ENCODE data around the gene PICALM. TPM values are rescaled to one million over a fixed set of nuclear protein-coding genes. Genes with fewer than 3 reads are reported as not detected.

Gene PICALM
- total and polyA plus RNA-seq, 2 of the 8 experiments (the other 6 are each of a cell fraction or from before 2014, with no cell fraction given): 69.4 to 71.3 TPM

DNA sequence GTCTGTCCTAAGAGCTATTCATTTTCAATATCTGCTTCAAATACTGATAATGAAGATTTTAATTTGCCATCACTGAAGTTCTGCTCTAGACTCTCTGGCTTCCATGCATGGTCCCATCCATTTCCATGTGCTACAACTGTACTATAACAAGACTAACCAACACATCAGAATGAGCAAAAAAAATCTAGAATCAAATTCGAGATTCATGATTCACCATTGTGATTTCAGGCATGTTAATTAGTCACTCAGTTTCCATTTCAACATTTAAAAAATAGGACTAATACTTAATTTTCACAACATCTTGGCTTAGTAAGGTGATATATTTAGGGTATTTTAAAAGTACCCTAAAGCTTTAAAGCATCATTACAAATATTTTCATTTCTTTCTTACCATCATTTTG is 22.8 kb downstream of the PICALM start:
- ChIA-PET POLR2A (ENCODE audit: partially characterized antibody) (no interaction called here), CTCF (ENCODE audit: partially characterized antibody) (interaction anchor here (0.8 to 1.2 kb wide), 3 partner anchors 22 to 156 kb away, joined by 3 to 4 read pairs (median 3); no protein-coding TSS in a partner anchor)
- Histone ChIP-seq H3K27ac (ENCODE audit: low read depth, low read length) (no peak overlapping the region), H3K23me2 (ENCODE audit: low read depth, low read length) (no peaks in the 10 kb centered on the region; the same call in 1 of the 2 replicates), H3K4me2 (ENCODE audit: insufficient read depth in 1 of 2, low read depth in 2 of 2, low read length in 2 of 2) (no peak overlapping the region), H3K18ac (ENCODE audit: extremely low read depth, low read length) (no peak overlapping the region), H3K9ac (replicated peaks in 1 of 4; ENCODE audit: extremely low read depth in 1 of 4, low read depth in 3 of 4, low read length in 3 of 4) (no peak overlapping the region), H2BK12ac (ENCODE audit: low read depth, low read length) (no peak overlapping the region), H4K20me1 (replicated peaks in 1 of 2; ENCODE audit: control insufficient read depth in 1 of 2, insufficient read depth in 2 of 2, low read length in 2 of 2) (peaks cover 5 to 6% of the 10 kb centered on the region in 2 experiments), H4K8ac (ENCODE audit: extremely low read depth, insufficient read depth, low read length) (no peak overlapping the region), H3K27me3 (replicated peaks in 1 of 4; ENCODE audit: control insufficient read depth in 3 of 4, extremely low read depth in 1 of 4, insufficient read depth in 3 of 4, low read length in 3 of 4) (no peaks in the 10 kb centered on the region), H2AK5ac (ENCODE audit: low read depth, low read length) (no peak overlapping the region), H3K36me3 (ENCODE audit: control insufficient read depth in 2 of 4, insufficient read depth in 4 of 4, low read length in 3 of 4) (no peaks in the 10 kb centered on the region), H4K5ac (ENCODE audit: insufficient read length, low read depth, low read length) (no peak overlapping the region), H2BK20ac (ENCODE audit: low read length) (no peak overlapping the region), H3K4ac (replicated peaks; ENCODE audit: insufficient read length, low read depth, low read length) (no peak overlapping the region), H3K14ac (ENCODE audit: insufficient read length) (no peak overlapping the region), H3K56ac (replicated peaks; ENCODE audit: insufficient read length, low read depth, low read length) (no peak overlapping the region), H3K79me2 (ENCODE audit: control insufficient read depth in 1 of 2, insufficient read depth in 2 of 2, low read length in 2 of 2) (peaks cover 0 to 97% of the 10 kb centered on the region in 2 experiments; a peak in 3 of 4 replicates), H3K9me3 (ENCODE audit: insufficient read depth in 2 of 2, low read depth in 1 of 2, low read length in 1 of 2) (no peaks in the 10 kb centered on the region), H3K79me1 (ENCODE audit: low read depth, low read length) (no peaks in the 10 kb centered on the region), H3K4me3 (ENCODE audit: extremely low read depth in 1 of 4, insufficient read depth in 2 of 4, low read depth in 3 of 4, low read length in 4 of 4) (no peak overlapping the region), H2BK15ac (ENCODE audit: low read length) (no peak overlapping the region), H3K23ac (ENCODE audit: insufficient read length) (no peak overlapping the region), H2AFZ (ENCODE audit: low read length) (no peak overlapping the region), H4K91ac (replicated peaks; ENCODE audit: insufficient read length, low read length) (no peak overlapping the region), H2BK120ac (replicated peaks; ENCODE audit: low read depth, low read length) (no peak overlapping the region), H2BK5ac (ENCODE audit: low read depth, low read length) (no peak overlapping the region), H3K4me1 (replicated peaks in 1 of 4; ENCODE audit: control insufficient read depth in 3 of 4, insufficient read depth in 4 of 4, low read length in 3 of 4) (peaks cover 0 to 4% (median 0%) of the 10 kb centered on the region in 4 experiments; a peak in 1 of 7 replicates)
- no peak for DNase-seq (ENCODE audit: low read depth in 1 of 2, low spot score in 2 of 2)
- FAIRE-seq: no peak
- WGBS, 2 experiments (ENCODE audit: extremely low coverage in 1 of 2, insufficient coverage in 1 of 2, insufficient read length in 1 of 2, insufficient replicate concordance in 2 of 2, low coverage in 1 of 2, low lambda C conversion rate in 2 of 2, missing lambda C conversion rate in 1 of 2): 79% methylated on average over 1 of the region's 1 CpG; no CpG with 5 or more reads in 1 of the 2 experiments
- TF ChIP-seq RBBP5 (IDR thresholded peaks at IDR 0.05; ENCODE audit: borderline replicate concordance, low read depth, low read length): no peak
- TF ChIP-seq, protein P1, sequence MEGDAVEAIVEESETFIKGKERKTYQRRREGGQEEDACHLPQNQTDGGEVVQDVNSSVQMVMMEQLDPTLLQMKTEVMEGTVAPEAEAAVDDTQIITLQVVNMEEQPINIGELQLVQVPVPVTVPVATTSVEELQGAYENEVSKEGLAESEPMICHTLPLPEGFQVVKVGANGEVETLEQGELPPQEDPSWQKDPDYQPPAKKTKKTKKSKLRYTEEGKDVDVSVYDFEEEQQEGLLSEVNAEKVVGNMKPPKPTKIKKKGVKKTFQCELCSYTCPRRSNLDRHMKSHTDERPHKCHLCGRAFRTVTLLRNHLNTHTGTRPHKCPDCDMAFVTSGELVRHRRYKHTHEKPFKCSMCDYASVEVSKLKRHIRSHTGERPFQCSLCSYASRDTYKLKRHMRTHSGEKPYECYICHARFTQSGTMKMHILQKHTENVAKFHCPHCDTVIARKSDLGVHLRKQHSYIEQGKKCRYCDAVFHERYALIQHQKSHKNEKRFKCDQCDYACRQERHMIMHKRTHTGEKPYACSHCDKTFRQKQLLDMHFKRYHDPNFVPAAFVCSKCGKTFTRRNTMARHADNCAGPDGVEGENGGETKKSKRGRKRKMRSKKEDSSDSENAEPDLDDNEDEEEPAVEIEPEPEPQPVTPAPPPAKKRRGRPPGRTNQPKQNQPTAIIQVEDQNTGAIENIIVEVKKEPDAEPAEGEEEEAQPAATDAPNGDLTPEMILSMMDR (IDR thresholded peaks at IDR 0.05; ENCODE audit: control extremely low read depth in 1 of 3, insufficient read depth in 1 of 3, low read depth in 1 of 3, low read length in 3 of 3): no peak
- no peak for TF ChIP-seq CEBPB (IDR thresholded peaks at IDR 0.05; ENCODE audit: low read depth, low read length)
- TF ChIP-seq FOSL1 (IDR thresholded peaks at IDR 0.05; ENCODE audit: insufficient read depth, low read depth, low read length): no peak
- TF ChIP-seq JUND (IDR thresholded peaks at IDR 0.05; ENCODE audit: low read length): no peak
- no peak for TF ChIP-seq RFX5 (IDR thresholded peaks at IDR 0.05; ENCODE audit: borderline replicate concordance, low read depth, low read length)
- no peak for TF ChIP-seq KDM4A (IDR thresholded peaks at IDR 0.05; ENCODE audit: low read depth, low read length, severe bottlenecking)
- TF ChIP-seq SIN3A (conservative IDR thresholded peaks at IDR 0.05 in 1 of 2, IDR thresholded peaks at IDR 0.05 in 1 of 2; ENCODE audit: low read depth in 1 of 2, low read length in 2 of 2): no peak

Data from H1 (cell line).